DOHH2 (cell line): ENCODE results near the gene PRPF31.

Experiments
- CTCF ChIP-seq: fragments of 200-600 bp; sonication (generic); IDR thresholded peaks from one replicate; pipeline ENCODE4 v1.5.1; 2014; ENCODE audit warnings: antibody characterized with exemption, mild to moderate bottlenecking, low read depth, low read length; ENCODE audit not compliant: poor library complexity, severe bottlenecking
- EZH2phosphoT487 ChIP-seq: fragments of 200-600 bp; sonication (generic); IDR thresholded peaks from 2 replicates; pipeline ENCODE4 v1.6.1; 2017; ENCODE audit warnings: borderline replicate concordance, mild to moderate bottlenecking, antibody characterized with exemption, low read length, moderate library complexity, mixed read lengths

- TF ChIP-seq CTCF: no peak
- TF ChIP-seq EZH2phosphoT487: no peak
Observed at GRCh38 chr19:54173359-54173699, 57.8 kb downstream of the PRPF31 start.
